Gastroesophageal sphincter (tissue), 4 donors: Measurements from ENCODE around the gene PARD6B. TPM values are rescaled to one million over a fixed set of nuclear protein-coding genes. Genes with fewer than 3 reads are reported as not detected.

Experiments
- ATAC-seq: fragments of 150-250 bp; one replicate; pipeline ENCODE4 v1.9.1; 2016; ENCODE audit warnings: mild to moderate bottlenecking, moderate library complexity
- H3K27ac ChIP-seq, 4 donors: fragments of 200-600 bp; sonication (generic) in 3 of 4; 1 replicate in 3 of 4; 2 replicates in 1 of 4; pipeline ENCODE4 v1.5.1; 2016 to 2019
- H3K27me3 ChIP-seq: fragments of 200-600 bp; sonication (generic); one replicate; pipeline ENCODE4 v1.5.1; 2019
- H3K36me3 ChIP-seq, 2 donors: fragments of 200-600 bp; sonication (generic); one replicate each; pipeline ENCODE4 v1.5.1; 2019; ENCODE audit warnings: control low read depth in 1 of 2
- H3K4me1 ChIP-seq, 3 donors: fragments of 200-600 bp; sonication (generic); 1 replicate in 2 of 3; 2 replicates in 1 of 3; pipeline ENCODE4 v1.5.1; 2016 to 2019; ENCODE audit warnings: control low read depth in 2 of 3
- H3K4me3 ChIP-seq, 2 donors: fragments of 200-600 bp; sonication (generic); one replicate each; pipeline ENCODE4 v1.5.1; 2019; ENCODE audit warnings: mild to moderate bottlenecking in 1 of 2, moderate library complexity in 1 of 2
- H3K9me3 ChIP-seq, 3 donors: fragments of 200-600 bp; sonication (generic); one replicate each; pipeline ENCODE4 v1.5.1; 2017 to 2019; ENCODE audit warnings: control low read depth in 2 of 3
- CTCF ChIP-seq, 4 experiments: fragments of 200-600 bp in 2 of 4; fragments of 450-650 bp in 2 of 4; sonication (generic) in 1 of 4; IDR thresholded peaks; one replicate each; pipeline ENCODE4 v1.5.1; 2017 to 2019; ENCODE audit warnings: antibody characterized with exemption in 4 of 4, mild to moderate bottlenecking in 2 of 4, moderate library complexity in 2 of 4
- EP300 ChIP-seq: sonication (generic); formaldehyde crosslinking; IDR thresholded peaks from one replicate; pipeline ENCODE4 v1.6.1; 2017; ENCODE audit warnings: antibody characterized with exemption, mild to moderate bottlenecking
- POLR2A ChIP-seq, 2 donors: fragments of 450-650 bp; IDR thresholded peaks; one replicate each; pipeline ENCODE4 v1.6.1; 2017; ENCODE audit warnings: antibody characterized with exemption in 2 of 2, mild to moderate bottlenecking in 2 of 2, moderate library complexity in 1 of 2
- POLR2AphosphoS5 ChIP-seq: sonication (generic); formaldehyde crosslinking; IDR thresholded peaks from one replicate; pipeline ENCODE4 v1.6.1; 2017; ENCODE audit warnings: antibody characterized with exemption
- WGBS, 2 donors: methylation state at CpG; one replicate each; pipeline ENCODE4 v1.1.5; 2018; ENCODE audit warnings: low coverage in 1 of 2; 5-methylcytosine and 5-hydroxymethylcytosine counted together
- total RNA-seq, 4 donors: library from RNA; depleted of rRNA; stranded (reverse); fragments of >200 nt; gene quantifications; one replicate each; pipeline ENCODE4 v1.1.0, GENCODE V29; 2016

Gene PARD6B
- total RNA-seq, 4 donors from 2014 or later: 2.4 to 3.8 (median 2.8) TPM

GRCh38 chr20:50716518-50716917 lies 14.9 kb upstream of the PARD6B start:
- H3K27me3 ChIP-seq: no peaks in the 10 kb centered on the region
- H3K27ac ChIP-seq: no peak overlapping the region
- WGBS, 2 donors: 100% methylated on average over 1 of the region's 1 CpG; no CpG with 5 or more reads in 1 of the 2 donors
- no peaks in the 10 kb centered on the region for H3K36me3 ChIP-seq
- no peaks in the 10 kb centered on the region for H3K9me3 ChIP-seq
- no peak for ATAC-seq
- no peak for TF ChIP-seq EP300
- TF ChIP-seq POLR2A (IDR thresholded peaks at IDR 0.05): no peak
- no peak for TF ChIP-seq CTCF (IDR thresholded peaks at IDR 0.05)
- no peak for TF ChIP-seq POLR2AphosphoS5
- H3K4me3 ChIP-seq: no peak overlapping the region
- peaks cover 0 to 7% (median 0%) of the 10 kb centered on the region in 3 donors for H3K4me1 ChIP-seq

- Histone ChIP-seq H3K4me1 (peaks cover 0 to 15% (median 0%) of the 10 kb centered on the region in 3 donors), H3K9me3 (no peaks in the 10 kb centered on the region), H3K4me3 (no peak overlapping the region), H3K27me3 (no peaks in the 10 kb centered on the region), H3K36me3 (no peaks in the 10 kb centered on the region), H3K27ac (no peak overlapping the region)
- TF ChIP-seq EP300 (no peak), POLR2A (IDR thresholded peaks at IDR 0.05) (no peak), POLR2AphosphoS5 (no peak), CTCF (IDR thresholded peaks at IDR 0.05) (no peak)
- ATAC-seq: no peak
- 73 to 90% methylated on average over 1 of the region's 2 CpGs for WGBS, 2 donors
Measured at GRCh38 chr20:50717312-50717711, 14.1 kb upstream of the PARD6B start.

- Histone ChIP-seq H3K4me1 (peaks cover 0 to 19% (median 0%) of the 10 kb centered on the region in 3 donors), H3K27ac (no peak overlapping the region), H3K27me3 (no peaks in the 10 kb centered on the region), H3K4me3 (no peak overlapping the region), H3K9me3 (no peaks in the 10 kb centered on the region), H3K36me3 (no peaks in the 10 kb centered on the region)
- no peak for TF ChIP-seq POLR2A (IDR thresholded peaks at IDR 0.05)
- TF ChIP-seq CTCF (IDR thresholded peaks at IDR 0.05): no peak
- TF ChIP-seq EP300: no peak
- no peak for TF ChIP-seq POLR2AphosphoS5
- 66 to 78% methylated on average over 1 to 13 of the region's 13 CpGs for WGBS, 2 donors
- no peak for ATAC-seq
Measured at GRCh38 chr20:50717974-50718761, 13.2 kb upstream of the PARD6B start.

GRCh38 chr20:50719328-50719727 lies 12.1 kb upstream of the PARD6B start:
- no peak overlapping the region for H3K4me3 ChIP-seq
- H3K27ac ChIP-seq: no peak overlapping the region
- H3K27me3 ChIP-seq: no peaks in the 10 kb centered on the region
- 95 to 96% methylated on average over 2 to 4 of the region's 4 CpGs for WGBS, 2 donors
- no peak for ATAC-seq
- H3K36me3 ChIP-seq: no peaks in the 10 kb centered on the region
- TF ChIP-seq CTCF (IDR thresholded peaks at IDR 0.05) (no peak), POLR2AphosphoS5 (no peak), POLR2A (IDR thresholded peaks at IDR 0.05) (no peak), EP300 (no peak)
- peaks cover 0 to 20% (median 0%) of the 10 kb centered on the region in 3 donors for H3K4me1 ChIP-seq
- no peaks in the 10 kb centered on the region for H3K9me3 ChIP-seq

- H3K4me3 ChIP-seq: no peak overlapping the region
- ATAC-seq: no peak
- H3K27me3 ChIP-seq: no peaks in the 10 kb centered on the region
- no peaks in the 10 kb centered on the region for H3K9me3 ChIP-seq
- H3K36me3 ChIP-seq: no peaks in the 10 kb centered on the region
- no peak for TF ChIP-seq EP300
- no peak for TF ChIP-seq POLR2AphosphoS5
- no peak for TF ChIP-seq POLR2A (IDR thresholded peaks at IDR 0.05)
- TF ChIP-seq CTCF (IDR thresholded peaks at IDR 0.05): no peak
- 68 to 78% methylated on average over 3 to 5 of the region's 5 CpGs for WGBS, 2 donors
- H3K27ac ChIP-seq: no peak overlapping the region
- peaks cover 0 to 27% (median 0%) of the 10 kb centered on the region in 3 donors for H3K4me1 ChIP-seq
Measured at GRCh38 chr20:50720026-50720425, 11.4 kb upstream of the PARD6B start.
